ENCODE data around the gene ARSG. TPM values are rescaled to one million over a fixed set of nuclear protein-coding genes. Genes with fewer than 3 reads are reported as not detected.

Gene ARSG
- polyA plus RNA-seq, 1 donor from 2014 or later = 16.9 TPM

- Histone ChIP-seq H3K36me3 (ENCODE audit: insufficient read depth, low read length) (no peaks in the 10 kb centered on the region), H3K79me2 (replicated peaks; ENCODE audit: insufficient read depth, low read length) (no peaks in the 10 kb centered on the region), H3K4me2 (ENCODE audit: low read length) (no peak overlapping the region), H3K27me3 (ENCODE audit: insufficient read depth, low read depth, low read length) (no peaks in the 10 kb centered on the region), H3K27ac (ENCODE audit: low read length) (no peak overlapping the region), H3F3A (ENCODE audit: insufficient read depth, low read length, poor library complexity, severe bottlenecking) (no peaks in the 10 kb centered on the region), H3K4me3 (ENCODE audit: low read length) (no peak overlapping the region), H3K9ac (ENCODE audit: low read length) (no peak overlapping the region), H4K20me1 (ENCODE audit: insufficient read depth) (no peaks in the 10 kb centered on the region), H2AFZ (ENCODE audit: low read depth, low read length) (no peak overlapping the region), H3K9me3 (ENCODE audit: low read length) (peaks cover 3% of the 10 kb centered on the region), H3K9me2 (ENCODE audit: insufficient read depth, low read length) (no peaks in the 10 kb centered on the region)
- no peak for TF ChIP-seq EZH2 (IDR thresholded peaks at IDR 0.05; ENCODE audit: borderline replicate concordance, insufficient read depth, low read length, poor library complexity, severe bottlenecking)
- no peak for TF ChIP-seq REST (IDR thresholded peaks at IDR 0.05; ENCODE audit: borderline replicate concordance)
- no peak for TF ChIP-seq TAF1 (IDR thresholded peaks at IDR 0.05; ENCODE audit: low read depth)
- no peak for TF ChIP-seq POLR2AphosphoS5 (IDR thresholded peaks at IDR 0.05)
- TF ChIP-seq EP300 (conservative IDR thresholded peaks at IDR 0.05; ENCODE audit: poor library complexity, severe bottlenecking) = no peak
- TF ChIP-seq SMC3 (conservative IDR thresholded peaks at IDR 0.05; ENCODE audit: poor library complexity) = no peak
Observed at GRCh38 chr17:68327823-68328557, 36.7 kb downstream of the ARSG start.

- H3K9me2 ChIP-seq (ENCODE audit: insufficient read depth, low read length) = no peaks in the 10 kb centered on the region
- H3K9me3 ChIP-seq (ENCODE audit: low read length) = peaks cover 3% of the 10 kb centered on the region
- no peaks in the 10 kb centered on the region for H3K79me2 ChIP-seq (replicated peaks; ENCODE audit: insufficient read depth, low read length)
- H3K27ac ChIP-seq (ENCODE audit: low read length) = no peak overlapping the region
- H3K9ac ChIP-seq (ENCODE audit: low read length) = no peak overlapping the region
- H3K4me3 ChIP-seq (ENCODE audit: low read length) = no peak overlapping the region
- TF ChIP-seq CTCF (IDR thresholded peaks at IDR 0.05; ENCODE audit: poor library complexity, severe bottlenecking) = no peak
- no peak for TF ChIP-seq SMC3 (conservative IDR thresholded peaks at IDR 0.05; ENCODE audit: poor library complexity)
- TF ChIP-seq POLR2AphosphoS5 (IDR thresholded peaks at IDR 0.05) = no peak
- TF ChIP-seq TAF1 (IDR thresholded peaks at IDR 0.05; ENCODE audit: low read depth) = no peak
- no peak for TF ChIP-seq RAD21 (conservative IDR thresholded peaks at IDR 0.05)
- no peak for TF ChIP-seq MXI1 (conservative IDR thresholded peaks at IDR 0.05; ENCODE audit: poor library complexity, severe bottlenecking)
- TF ChIP-seq REST (IDR thresholded peaks at IDR 0.05; ENCODE audit: borderline replicate concordance) = no peak
- no peak for TF ChIP-seq EZH2 (IDR thresholded peaks at IDR 0.05; ENCODE audit: borderline replicate concordance, insufficient read depth, low read length, poor library complexity, severe bottlenecking)
- no peak for TF ChIP-seq EP300 (conservative IDR thresholded peaks at IDR 0.05; ENCODE audit: poor library complexity, severe bottlenecking)
- H2AFZ ChIP-seq (ENCODE audit: low read depth, low read length) = no peak overlapping the region
- no peak overlapping the region for H3K4me2 ChIP-seq (ENCODE audit: low read length)
- no peaks in the 10 kb centered on the region for H4K20me1 ChIP-seq (ENCODE audit: insufficient read depth)
- H3F3A ChIP-seq (ENCODE audit: insufficient read depth, low read length, poor library complexity, severe bottlenecking) = no peaks in the 10 kb centered on the region
- no peaks in the 10 kb centered on the region for H3K27me3 ChIP-seq (ENCODE audit: insufficient read depth, low read depth, low read length)
- no peaks in the 10 kb centered on the region for H3K36me3 ChIP-seq (ENCODE audit: insufficient read depth, low read length)
Observed at GRCh38 chr17:68328676-68329075, 37.4 kb downstream of the ARSG start.
